ENCODE measurements around the gene CDC42EP3.

DNA sequence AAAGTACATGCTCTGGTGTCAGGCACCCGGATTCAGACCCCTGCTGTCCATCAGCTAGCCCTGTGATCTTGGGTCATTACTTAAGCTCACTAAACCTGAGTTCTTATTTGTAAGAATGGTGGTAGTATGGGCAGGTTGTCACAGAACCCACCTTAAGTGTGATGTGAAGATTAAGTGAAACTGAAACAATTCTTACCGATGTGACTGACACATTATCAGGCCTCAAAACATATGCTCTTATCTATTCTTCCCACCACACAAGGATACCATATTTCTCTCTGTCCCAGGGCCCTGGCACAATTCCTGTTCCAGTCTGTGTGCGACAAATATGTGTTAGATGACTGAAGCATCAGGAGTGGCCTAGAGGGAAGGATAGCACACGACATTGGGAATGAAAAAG lies 11.0 kb upstream of the CDC42EP3 start:
- TF ChIP-seq, protein P1, sequence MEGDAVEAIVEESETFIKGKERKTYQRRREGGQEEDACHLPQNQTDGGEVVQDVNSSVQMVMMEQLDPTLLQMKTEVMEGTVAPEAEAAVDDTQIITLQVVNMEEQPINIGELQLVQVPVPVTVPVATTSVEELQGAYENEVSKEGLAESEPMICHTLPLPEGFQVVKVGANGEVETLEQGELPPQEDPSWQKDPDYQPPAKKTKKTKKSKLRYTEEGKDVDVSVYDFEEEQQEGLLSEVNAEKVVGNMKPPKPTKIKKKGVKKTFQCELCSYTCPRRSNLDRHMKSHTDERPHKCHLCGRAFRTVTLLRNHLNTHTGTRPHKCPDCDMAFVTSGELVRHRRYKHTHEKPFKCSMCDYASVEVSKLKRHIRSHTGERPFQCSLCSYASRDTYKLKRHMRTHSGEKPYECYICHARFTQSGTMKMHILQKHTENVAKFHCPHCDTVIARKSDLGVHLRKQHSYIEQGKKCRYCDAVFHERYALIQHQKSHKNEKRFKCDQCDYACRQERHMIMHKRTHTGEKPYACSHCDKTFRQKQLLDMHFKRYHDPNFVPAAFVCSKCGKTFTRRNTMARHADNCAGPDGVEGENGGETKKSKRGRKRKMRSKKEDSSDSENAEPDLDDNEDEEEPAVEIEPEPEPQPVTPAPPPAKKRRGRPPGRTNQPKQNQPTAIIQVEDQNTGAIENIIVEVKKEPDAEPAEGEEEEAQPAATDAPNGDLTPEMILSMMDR (IDR thresholded peaks at IDR 0.05) = no peak
- TF ChIP-seq POLR2A (IDR thresholded peaks at IDR 0.05) (no peak), POLR2AphosphoS5 (IDR thresholded peaks at IDR 0.05) (no peak)

Data from stomach (tissue), 4 donors.